ENCODE measurements around the gene MT1F.
"Not testable (repeated sequence)": the region's sequence is repeated elsewhere in the genome, so short reads cannot be mapped to it uniquely, and the experiment has no call there.

DNA sequence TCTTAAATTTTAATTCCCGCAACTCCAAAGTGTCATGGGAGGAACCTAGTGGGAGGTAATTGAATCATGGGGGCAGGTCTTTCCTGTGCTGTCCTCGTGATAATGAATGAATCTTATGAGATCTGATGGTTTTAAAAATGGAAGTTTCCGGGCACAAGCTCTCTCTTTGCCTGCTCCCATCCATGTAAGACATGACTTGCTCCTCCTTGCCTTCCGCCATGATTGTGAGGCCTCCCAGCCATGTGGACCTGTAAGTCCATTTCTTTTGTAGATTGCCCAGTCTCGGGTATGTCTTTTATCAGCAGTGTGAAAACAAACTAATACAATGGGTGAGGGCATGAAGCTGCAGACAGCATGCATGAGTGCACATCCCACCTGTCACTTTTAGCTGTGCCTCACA is 34.6 kb upstream of the MT1F start:
- TF ChIP-seq, protein P1, sequence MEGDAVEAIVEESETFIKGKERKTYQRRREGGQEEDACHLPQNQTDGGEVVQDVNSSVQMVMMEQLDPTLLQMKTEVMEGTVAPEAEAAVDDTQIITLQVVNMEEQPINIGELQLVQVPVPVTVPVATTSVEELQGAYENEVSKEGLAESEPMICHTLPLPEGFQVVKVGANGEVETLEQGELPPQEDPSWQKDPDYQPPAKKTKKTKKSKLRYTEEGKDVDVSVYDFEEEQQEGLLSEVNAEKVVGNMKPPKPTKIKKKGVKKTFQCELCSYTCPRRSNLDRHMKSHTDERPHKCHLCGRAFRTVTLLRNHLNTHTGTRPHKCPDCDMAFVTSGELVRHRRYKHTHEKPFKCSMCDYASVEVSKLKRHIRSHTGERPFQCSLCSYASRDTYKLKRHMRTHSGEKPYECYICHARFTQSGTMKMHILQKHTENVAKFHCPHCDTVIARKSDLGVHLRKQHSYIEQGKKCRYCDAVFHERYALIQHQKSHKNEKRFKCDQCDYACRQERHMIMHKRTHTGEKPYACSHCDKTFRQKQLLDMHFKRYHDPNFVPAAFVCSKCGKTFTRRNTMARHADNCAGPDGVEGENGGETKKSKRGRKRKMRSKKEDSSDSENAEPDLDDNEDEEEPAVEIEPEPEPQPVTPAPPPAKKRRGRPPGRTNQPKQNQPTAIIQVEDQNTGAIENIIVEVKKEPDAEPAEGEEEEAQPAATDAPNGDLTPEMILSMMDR (conservative IDR thresholded peaks at IDR 0.05; ENCODE audit: low read depth, low read length) = not testable (repeated sequence)
- TF ChIP-seq SMC3 (IDR thresholded peaks at IDR 0.05; ENCODE audit: low read depth, low read length); BHLHE40 (IDR thresholded peaks at IDR 0.05; ENCODE audit: low read depth, low read length); POLR2A (IDR thresholded peaks at IDR 0.05; ENCODE audit: low read depth, low read length); ELK1 (IDR thresholded peaks at IDR 0.05; ENCODE audit: borderline replicate concordance, low read depth, low read length); RFX5 (IDR thresholded peaks at IDR 0.05; ENCODE audit: low read depth, low read length); FOS (IDR thresholded peaks at IDR 0.05; ENCODE audit: low read depth, low read length); CHD1 (IDR thresholded peaks at IDR 0.05; ENCODE audit: low read depth, low read length): not testable (repeated sequence)
